Sigmoid colon (tissue), 7 donors: ENCODE results near the gene KRTAP10-6. TPM values are rescaled to one million over a fixed set of nuclear protein-coding genes. Genes with fewer than 3 reads are reported as not detected.

Experiments
- DNase-seq: peaks from one replicate; pipeline ENCODE4 v3.0.0-alpha.2; 2019
- H3K27ac ChIP-seq, 4 donors: fragments of 200-600 bp; sonication (generic); one replicate each; pipeline ENCODE4 v1.5.1; 2016 to 2019; ENCODE audit warnings: mild to moderate bottlenecking in 1 of 4
- H3K27me3 ChIP-seq, 3 donors: fragments of 200-600 bp; sonication (generic); one replicate each; pipeline ENCODE4 v1.5.1; 2019; ENCODE audit warnings: mild to moderate bottlenecking in 1 of 3
- H3K36me3 ChIP-seq, 4 donors: fragments of 200-600 bp; sonication (generic); one replicate each; pipeline ENCODE4 v1.5.1; 2016 to 2019
- H3K4me1 ChIP-seq, 4 donors: fragments of 200-600 bp; sonication (generic); one replicate each; pipeline ENCODE4 v1.5.1; 2017 to 2019
- H3K4me3 ChIP-seq, 4 donors: fragments of 200-600 bp; sonication (generic); one replicate each; pipeline ENCODE4 v1.5.1; 2017 to 2019; ENCODE audit warnings: mild to moderate bottlenecking in 2 of 4, moderate library complexity in 1 of 4
- H3K9me3 ChIP-seq, 4 donors: fragments of 200-600 bp in 3 of 4; sonication (generic) in 3 of 4; one replicate each; pipeline versions ENCODE4 v1.5.1 to v1.6.1; 2013 to 2019
- CTCF ChIP-seq, 4 experiments: fragments of 450-650 bp in 3 of 4; fragments of 200-600 bp in 1 of 4; IDR thresholded peaks; one replicate each; pipeline ENCODE4 v1.5.1; 2016 to 2019; ENCODE audit warnings: antibody characterized with exemption in 4 of 4, mild to moderate bottlenecking in 3 of 4, moderate library complexity in 2 of 4
- EP300 ChIP-seq, 4 donors: sonication (generic); formaldehyde crosslinking; IDR thresholded peaks; one replicate each; pipeline ENCODE4 v1.6.1; 2017; ENCODE audit warnings: antibody characterized with exemption in 4 of 4
- POLR2A ChIP-seq, 2 donors: fragments of 450-650 bp; IDR thresholded peaks; one replicate each; pipeline ENCODE4 v1.6.1; 2016; ENCODE audit warnings: antibody characterized with exemption in 2 of 2, mild to moderate bottlenecking in 2 of 2, moderate library complexity in 2 of 2
- POLR2AphosphoS5 ChIP-seq, 4 donors: sonication (generic); formaldehyde crosslinking; IDR thresholded peaks; one replicate each; pipeline ENCODE4 v1.6.1; 2017; ENCODE audit warnings: antibody characterized with exemption in 4 of 4
- WGBS, 2 donors: extraction: QIAGEN DNeasy Blood & Tissue Kit; methylation state at CpG; one replicate each; pipeline ENCODE4 v1.1.7; 2013; 5-methylcytosine and 5-hydroxymethylcytosine counted together
- intact Hi-C: fragments of 100-400 bp; cut with DNase I; formaldehyde crosslinking; loops from one replicate; pipeline ENCODE4 v1.15.1; 2023
- polyA plus RNA-seq, 3 donors: library from polyadenylated mRNA; stranded (reverse); fragments of 200-250 nt; gene quantifications; one replicate each; pipeline ENCODE4 v1.2.3, GENCODE V29; 2013
- total RNA-seq, 4 donors: library from RNA; depleted of rRNA; stranded (reverse); fragments of >200 nt; gene quantifications; one replicate each; pipeline ENCODE4 v1.1.0, GENCODE V29; 2016
- donor health status: healthy with polysubstance abuse.
- donor health status: Bipolar disorder and iron deficiency.
- donor health status: healthy.

KRTAP10-6 gene
- total and polyA plus RNA-seq, 7 donors, result not detected

- Histone ChIP-seq H3K4me1 (no peaks in the 10 kb centered on the region), H3K27ac (no peak overlapping the region), H3K36me3 (no peaks in the 10 kb centered on the region), H3K9me3 (peaks cover 0 to 3% (median 0%) of the 10 kb centered on the region in 4 donors), H3K27me3 (peaks cover 0 to 9% (median 0%) of the 10 kb centered on the region in 3 donors), H3K4me3 (no peak overlapping the region)
- DNase-seq, result no peak
- TF ChIP-seq POLR2AphosphoS5 (IDR thresholded peaks at IDR 0.05), result no peak
- TF ChIP-seq CTCF (IDR thresholded peaks at IDR 0.05), result no peak
- 70 to 78% methylated on average over 12 of the region's 12 CpGs for WGBS, 2 donors
- intact Hi-C loops, result no loop called here
Measured at GRCh38 chr21:44568261-44568660, 24.0 kb downstream of the KRTAP10-6 start.

GRCh38 chr21:44567481-44568171 lies 24.7 kb downstream of the KRTAP10-6 start:
- DNase-seq, result no peak

GRCh38 chr21:44566403-44566802 lies 25.9 kb downstream of the KRTAP10-6 start:
- Histone ChIP-seq H3K9me3 (peaks cover 0 to 3% (median 0%) of the 10 kb centered on the region in 4 donors), H3K4me3 (no peak overlapping the region), H3K27ac (no peak overlapping the region), H3K27me3 (no peaks in the 10 kb centered on the region), H3K4me1 (no peaks in the 10 kb centered on the region), H3K36me3 (no peaks in the 10 kb centered on the region)
- no peak for DNase-seq
- 10 to 31% methylated on average over 1 of the region's 1 CpG for WGBS, 2 donors
- intact Hi-C loops, result no loop called here
- no peak for TF ChIP-seq CTCF (IDR thresholded peaks at IDR 0.05)

More at GRCh38 chr21:44567481-44568171, 24.7 kb downstream of the KRTAP10-6 start:
- peaks cover 0 to 3% (median 0%) of the 10 kb centered on the region in 4 donors for H3K9me3 ChIP-seq
- no peak for TF ChIP-seq CTCF (IDR thresholded peaks at IDR 0.05)
- TF ChIP-seq POLR2A (IDR thresholded peaks at IDR 0.05), result no peak
- no peak for TF ChIP-seq EP300 (IDR thresholded peaks at IDR 0.05)
- no peak for TF ChIP-seq POLR2AphosphoS5 (IDR thresholded peaks at IDR 0.05)
- WGBS, 2 donors, result 88 to 89% methylated on average over 18 of the region's 18 CpGs
- H3K4me3 ChIP-seq, result no peak overlapping the region
- intact Hi-C loops, result no loop called here
- no peak overlapping the region for H3K27ac ChIP-seq
- H3K36me3 ChIP-seq, result no peaks in the 10 kb centered on the region
- peaks cover 0 to 4% (median 0%) of the 10 kb centered on the region in 3 donors for H3K27me3 ChIP-seq
- H3K4me1 ChIP-seq, result no peaks in the 10 kb centered on the region

GRCh38 chr21:44564886-44565598 lies 27.3 kb downstream of the KRTAP10-6 start:
- Histone ChIP-seq H3K27me3 (no peaks in the 10 kb centered on the region), H3K4me1 (no peaks in the 10 kb centered on the region), H3K9me3 (no peaks in the 10 kb centered on the region), H3K36me3 (no peaks in the 10 kb centered on the region), H3K27ac (no peak overlapping the region), H3K4me3 (no peak overlapping the region)
- TF ChIP-seq POLR2AphosphoS5 (IDR thresholded peaks at IDR 0.05) (no peak), POLR2A (IDR thresholded peaks at IDR 0.05) (no peak), CTCF (IDR thresholded peaks at IDR 0.05) (no peak), EP300 (IDR thresholded peaks at IDR 0.05) (no peak)
- intact Hi-C loops, result no loop called here
- WGBS, 2 donors, result 0 to 37% methylated on average over 1 of the region's 1 CpG
- no peak for DNase-seq
